Activated CD4-positive, alpha-beta T cell treated with anti-CD3 and anti-CD28 coated beads, Interleukin-2, amount 50 U/mL, for 16 hours (primary cell): ENCODE measurements around the gene TMEM221.

Source experiments
- DNase-seq: peaks from one replicate; pipeline ENCODE4 v3.0.0-alpha.2; 2020

TMEM221 gene

GRCh38 chr19:17436874-17437267, 11.6 kb downstream of the TMEM221 start:
- DNase-seq = no peak

DNA sequence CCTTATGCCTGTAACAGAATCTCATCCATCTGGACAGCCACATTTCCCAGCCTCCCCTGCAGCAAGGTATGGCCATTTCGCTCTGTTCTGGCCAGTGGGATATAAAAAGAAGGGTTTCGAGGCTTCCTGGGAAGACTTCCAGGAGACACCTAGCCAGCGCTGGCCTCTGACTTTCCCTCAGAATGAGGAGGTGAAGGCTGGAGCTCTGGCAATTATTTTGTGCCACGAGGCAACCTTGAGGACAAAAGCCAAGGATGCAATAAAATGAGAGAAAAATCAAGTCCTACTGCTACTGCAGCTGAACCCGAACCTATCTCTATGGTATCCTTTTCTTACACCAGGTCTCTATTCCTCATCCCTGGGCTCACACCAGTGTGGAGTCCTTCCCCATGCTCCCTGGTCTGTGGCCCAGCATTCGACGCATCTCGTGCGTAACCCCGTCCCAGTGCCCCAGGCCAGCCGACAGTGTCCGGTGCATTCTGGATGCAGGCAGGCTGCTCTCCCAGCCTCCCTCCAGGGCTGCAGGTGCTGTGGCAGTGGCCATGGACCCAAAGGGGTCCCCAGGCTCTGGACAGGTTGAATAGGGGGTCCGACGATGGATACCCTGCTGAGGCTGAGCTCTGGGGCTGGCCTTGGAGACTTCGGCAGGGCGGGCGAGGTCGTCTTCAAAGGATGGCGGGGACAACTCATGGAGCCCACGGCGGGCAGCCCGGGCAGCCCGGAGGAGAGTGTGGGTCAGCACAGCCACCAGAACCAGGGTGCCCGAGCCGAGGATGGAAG, 12.2 kb downstream of the TMEM221 start:
- DNase-seq = no peak

DNA sequence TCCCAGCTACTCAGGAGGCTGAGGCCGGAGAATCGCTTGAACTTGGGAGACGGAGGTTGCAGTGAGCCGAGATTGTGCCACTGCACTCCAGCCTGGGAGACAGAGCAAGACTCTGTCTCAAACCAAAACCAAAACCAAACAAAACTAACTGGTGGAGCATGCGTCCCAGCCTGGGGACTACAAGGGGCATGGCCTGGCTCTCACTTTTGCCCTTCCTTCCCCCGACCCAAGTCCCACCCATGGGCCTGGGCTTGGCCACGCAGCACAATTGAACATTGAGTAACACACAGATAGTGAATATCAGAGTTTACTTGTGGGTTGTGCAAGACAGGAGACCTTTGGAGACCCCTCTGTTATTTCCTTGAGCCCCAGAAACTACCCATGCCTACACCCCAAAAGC, 13.2 kb downstream of the TMEM221 start:
- no peak for DNase-seq

DNA sequence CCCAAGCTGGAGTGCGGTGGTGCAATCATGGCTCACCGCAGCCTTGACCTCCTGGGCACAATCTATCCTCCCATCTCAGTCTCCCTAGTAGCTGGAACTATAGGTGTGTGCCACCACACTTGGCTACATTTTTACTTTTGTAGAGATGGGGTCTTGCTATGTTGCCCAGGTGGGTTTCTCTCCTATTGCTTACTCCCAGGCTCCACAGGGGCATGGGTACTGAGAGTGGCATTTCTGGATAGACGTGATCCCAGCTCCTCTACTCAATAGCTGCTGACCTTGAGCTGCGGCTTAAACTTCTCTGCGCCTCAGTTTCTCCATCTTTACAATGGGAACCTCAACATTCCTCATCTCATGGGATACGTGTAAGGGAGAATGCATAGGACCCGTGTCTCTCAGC, 17.1 kb downstream of the TMEM221 start:
- DNase-seq = no peak

- DNase-seq = no peak
Measured at GRCh38 chr19:17429641-17430113, 18.8 kb downstream of the TMEM221 start.

- DNase-seq = peak; percentile 52
Measured at GRCh38 chr19:17424743-17425365, 23.6 kb downstream of the TMEM221 start.

GRCh38 chr19:17423429-17424208, 24.8 kb downstream of the TMEM221 start:
- no peak for DNase-seq

- DNase-seq = no peak
Measured at GRCh38 chr19:17421942-17422341, 26.5 kb downstream of the TMEM221 start.

DNA sequence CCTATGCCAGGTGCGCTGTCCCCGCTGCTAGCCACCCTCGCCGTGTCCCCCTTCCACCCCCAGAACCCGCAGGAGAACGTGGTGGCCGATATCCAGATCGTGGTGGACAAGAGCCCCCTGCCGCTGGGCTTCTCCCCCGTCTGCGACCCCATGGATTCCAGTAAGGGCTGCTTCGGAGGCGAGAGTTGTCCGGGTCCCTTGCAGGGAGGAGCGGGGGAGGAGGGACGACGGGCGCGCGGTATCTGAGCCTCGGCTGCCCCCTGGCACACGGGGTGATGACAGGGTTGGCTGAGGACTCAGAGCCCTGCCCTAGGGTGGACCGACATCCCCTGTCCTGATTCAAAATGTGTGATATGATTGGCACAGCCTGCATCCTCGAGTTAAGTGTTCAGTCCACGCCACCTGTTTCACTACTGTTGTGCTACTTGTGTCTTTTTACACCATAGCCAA, 28.0 kb downstream of the TMEM221 start:
- DNase-seq = peak; percentile 42

GRCh38 chr19:17419621-17420474, 28.6 kb downstream of the TMEM221 start, which contains the start of gene MVB12A:
MVB12A (plus strand) TSS chr19:17420047; CDS start chr19:17420136, 89 bp downstream.
- DNase-seq = peak; percentile 98

GRCh38 chr19:17419154-17419620, 29.3 kb downstream of the TMEM221 start:
- no peak for DNase-seq

DNA sequence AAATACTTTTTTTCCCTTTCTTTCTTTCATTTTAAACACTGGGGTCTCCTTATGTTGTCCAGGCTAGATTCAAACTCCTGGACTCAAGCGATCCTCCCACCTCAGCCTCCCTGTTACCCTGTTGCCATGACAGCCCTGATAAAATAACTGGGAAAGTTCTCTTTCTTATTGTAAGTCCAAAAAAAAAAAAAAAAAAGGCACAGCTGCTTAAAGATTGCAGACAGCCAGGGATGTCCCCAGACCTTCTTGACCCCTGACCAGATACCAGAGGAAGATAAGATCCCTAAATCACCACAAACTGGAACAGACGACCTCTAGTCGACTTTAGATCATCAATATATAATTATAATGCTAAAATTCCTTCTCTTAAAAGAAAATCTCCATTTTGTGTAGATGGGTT, 29.8 kb downstream of the TMEM221 start:
- DNase-seq = no peak

- no peak for DNase-seq
Measured at GRCh38 chr19:17415121-17415520, 33.3 kb downstream of the TMEM221 start.

DNA sequence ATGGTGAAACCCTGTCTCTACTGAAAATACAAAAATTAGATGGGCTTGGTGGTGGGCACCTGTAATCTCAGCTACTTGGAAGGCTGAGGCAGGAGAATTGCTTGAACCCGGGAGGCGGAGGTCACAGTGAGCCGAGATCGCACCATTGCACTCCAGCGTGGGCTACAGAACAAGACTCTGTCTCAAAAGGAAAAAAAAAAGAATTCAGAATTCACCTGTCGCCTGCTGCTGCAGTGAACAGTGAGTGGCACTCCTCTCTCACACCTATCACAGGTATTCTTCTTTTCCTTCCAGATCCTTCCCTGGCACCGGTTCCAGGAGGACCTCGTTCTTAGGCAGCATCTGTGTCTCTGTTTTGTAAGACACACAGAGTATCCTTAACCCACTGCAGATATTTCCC, 34.4 kb downstream of the TMEM221 start:
- no peak for DNase-seq

DNA sequence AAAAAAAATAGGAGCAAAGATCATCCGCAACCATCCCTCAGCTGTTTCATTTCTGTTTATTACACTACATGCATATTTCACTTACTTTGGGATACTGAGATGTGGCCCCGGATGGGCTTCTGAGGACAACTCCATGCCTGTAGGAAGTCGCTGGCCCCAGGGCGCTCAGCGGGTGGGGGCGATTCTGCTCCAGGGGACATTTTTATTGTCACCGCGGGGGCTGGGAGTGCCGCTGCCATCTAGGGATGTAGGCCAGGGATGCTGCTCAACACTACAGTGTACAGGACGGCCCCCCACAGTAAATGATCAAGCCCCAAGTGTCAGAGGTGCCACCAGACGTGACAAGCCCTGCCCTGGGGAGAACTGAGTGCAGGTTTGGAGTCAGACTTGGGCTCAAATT, 36.7 kb downstream of the TMEM221 start:
- DNase-seq = no peak

- no peak for DNase-seq
Measured at GRCh38 chr19:17409990-17410389, 38.5 kb downstream of the TMEM221 start.

DNA sequence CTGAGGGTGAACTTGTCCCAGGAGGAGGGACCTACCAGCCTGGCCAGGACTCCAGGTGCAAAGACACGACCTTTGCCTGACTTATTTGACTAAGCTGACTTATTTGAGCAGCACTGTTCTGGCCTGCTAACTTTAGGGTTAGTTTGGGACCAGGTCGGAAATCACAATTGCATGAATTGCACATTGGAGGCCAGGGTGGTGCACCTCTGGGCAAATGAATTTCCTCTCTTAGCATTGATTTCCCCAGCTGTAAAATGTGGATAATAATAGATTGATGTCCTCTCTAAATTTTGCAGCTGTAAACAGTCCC, 41.6 kb downstream of the TMEM221 start:
- peak; percentile 28 for DNase-seq

DNA sequence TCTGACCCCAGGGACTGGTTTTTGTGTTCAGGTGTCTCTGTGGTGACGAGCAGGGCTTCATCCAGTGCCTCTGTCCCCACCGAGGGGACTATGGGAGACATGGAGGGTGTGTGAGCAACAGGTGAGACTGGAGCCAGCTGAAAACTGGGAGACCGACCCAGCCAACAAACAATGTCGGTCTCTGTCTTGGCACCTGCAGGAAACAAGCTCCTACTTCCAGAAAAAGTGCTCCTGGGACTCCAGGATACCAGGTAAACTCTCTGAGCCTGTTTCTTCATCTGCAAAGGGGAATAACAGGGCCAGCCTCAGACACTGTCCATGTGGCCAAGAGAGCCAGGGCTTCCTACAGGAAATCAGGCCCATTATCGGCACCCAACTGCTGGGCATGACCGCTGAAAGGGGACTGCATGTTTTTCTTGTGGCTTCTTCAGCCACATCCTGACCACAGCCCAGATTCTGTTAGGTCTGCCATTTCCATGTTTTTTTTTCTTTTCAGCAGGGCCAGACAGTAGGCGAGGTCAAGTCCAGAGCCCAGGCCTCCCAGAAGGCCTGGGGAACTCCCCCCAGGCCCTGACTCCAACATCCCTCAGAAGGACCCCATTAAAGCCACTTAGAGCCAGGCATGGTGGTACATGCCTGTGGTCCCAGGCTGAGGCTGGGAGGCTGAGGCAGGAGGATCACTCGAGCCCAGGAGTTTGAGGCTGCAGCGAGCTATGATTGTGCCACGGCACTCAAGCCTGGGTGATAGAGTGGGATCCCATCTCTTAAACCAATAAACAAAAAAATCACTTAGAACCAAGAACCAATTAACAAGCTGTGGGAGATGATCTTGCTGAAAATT, 42.2 kb downstream of the TMEM221 start:
- DNase-seq = peak; percentile 70

DNA sequence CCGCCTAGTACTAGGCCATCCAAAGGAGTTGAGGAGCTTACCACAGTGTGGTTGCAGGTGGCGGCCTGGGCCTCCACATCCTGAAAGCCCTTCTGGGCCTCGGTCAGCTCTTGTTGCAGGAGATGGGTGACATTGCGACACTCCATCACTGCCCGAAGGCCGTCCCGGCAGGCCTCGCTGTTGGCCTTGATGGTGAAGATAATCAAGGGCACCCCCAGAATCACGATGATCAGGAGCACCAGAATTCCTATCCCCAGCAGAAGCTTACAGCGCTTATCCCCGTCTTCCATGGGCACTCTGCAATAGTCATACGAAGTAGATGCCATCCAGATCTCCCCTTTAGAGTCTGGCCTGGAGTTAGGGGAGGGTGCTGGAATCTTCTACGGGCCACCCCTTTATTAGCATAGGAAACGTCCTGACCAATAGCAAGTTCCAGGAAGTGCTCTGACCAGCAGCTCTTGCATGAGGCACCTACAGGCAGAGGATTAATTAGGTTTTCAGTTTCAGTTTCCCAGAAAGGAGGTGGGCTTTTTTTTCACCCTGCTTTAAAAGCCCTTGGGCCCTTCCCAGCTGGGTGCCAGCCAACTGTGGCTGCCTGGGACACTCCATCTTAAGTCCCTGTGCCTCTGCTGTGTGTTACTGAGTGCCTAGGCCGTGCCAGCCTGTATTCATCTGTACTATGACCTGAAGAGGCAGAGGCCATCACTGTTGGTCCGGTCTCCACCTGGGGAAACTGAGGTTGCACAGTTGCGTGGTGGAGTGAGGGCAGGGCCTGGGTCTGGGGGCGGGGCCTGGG, 43.0 kb downstream of the TMEM221 start, which contains the start of gene BST2:
Gene BST2 (minus strand): TSS at position 381 of the 796 bp plus-strand sequence. CDS start 55 bp downstream, at position 326.
- peak; percentile 89 for DNase-seq

- DNase-seq = peak; percentile 27
Measured at GRCh38 chr19:17404621-17405249, 43.7 kb downstream of the TMEM221 start.
